ENCODE data around the gene SPART. TPM values are rescaled to one million over a fixed set of nuclear protein-coding genes. Genes with fewer than 3 reads are reported as not detected.
"Not testable (repeated sequence)": the region's sequence is repeated elsewhere in the genome, so short reads cannot be mapped to it uniquely, and the experiment has no call there.

The SPART gene
- total and polyA plus RNA-seq, 5 donors from 2014 or later, result 6.7 to 34.0 (median 22.0) TPM

DNA sequence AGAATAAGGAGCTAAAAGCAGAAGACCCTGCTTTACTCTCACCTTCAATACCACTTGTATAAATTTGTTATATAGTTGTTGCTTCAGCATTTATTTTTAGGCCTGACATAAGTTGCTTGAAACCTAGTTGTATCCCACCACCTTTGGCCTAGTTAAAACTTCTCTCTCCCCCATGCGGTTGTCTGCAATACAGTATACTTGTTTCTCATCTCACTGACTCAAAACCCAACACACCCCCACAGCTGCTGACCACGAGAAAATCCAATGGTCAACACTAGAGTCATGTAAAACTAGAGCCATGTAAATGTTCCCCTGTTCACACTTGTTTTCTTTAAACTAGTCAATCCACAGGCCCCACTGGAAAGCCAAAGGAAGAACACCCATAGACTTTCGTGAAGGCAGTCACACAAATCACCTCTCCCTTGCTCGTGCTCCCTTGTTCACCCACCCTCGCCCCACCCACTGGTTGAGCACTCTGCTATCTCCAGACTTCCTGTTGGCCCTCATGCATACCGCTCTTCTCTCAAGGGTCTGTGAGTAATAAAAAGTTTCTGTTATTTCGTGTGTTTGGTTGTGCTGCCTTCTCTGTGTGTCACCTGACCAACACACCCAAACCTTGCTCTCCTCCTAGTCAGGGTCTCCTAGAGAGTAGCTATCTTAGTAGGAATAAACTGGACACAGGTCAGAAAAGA is 35.6 kb downstream of the SPART start:
- no peak overlapping the region for H3K27ac Mint-ChIP-seq
- H3K27ac ChIP-seq (ENCODE audit: insufficient read depth, low read length, poor library complexity, severe bottlenecking), result no peak overlapping the region
- no peak for DNase-seq
- H3K36me3 ChIP-seq (ENCODE audit: control insufficient read depth, insufficient read depth, low read length), result peaks cover 16% of the 10 kb centered on the region
- peaks cover 42% of the 10 kb centered on the region for H3K36me3 Mint-ChIP-seq
- ATAC-seq (ENCODE audit: low read depth in 2 of 2), result no peak
- no peaks in the 10 kb centered on the region for H3K4me1 ChIP-seq (ENCODE audit: control insufficient read depth, insufficient read depth, low read length, poor library complexity, severe bottlenecking)
- H3K4me1 Mint-ChIP-seq, result no peaks in the 10 kb centered on the region
- peaks cover 0 to 1% (median 0%) of the 10 kb centered on the region in 7 donors for H3K9me3 Mint-ChIP-seq
- no peaks in the 10 kb centered on the region for H3K27me3 ChIP-seq (ENCODE audit: control insufficient read depth, insufficient read depth, low read length)
- no peak overlapping the region for H3K4me3 ChIP-seq (ENCODE audit: low read depth, low read length)
- H3K9me3 ChIP-seq (ENCODE audit: control insufficient read depth in 2 of 2, low read length in 2 of 2), result no peaks in the 10 kb centered on the region
- peak overlapping the region in 1 of 4 donors; percentile 79 for H3K4me3 Mint-ChIP-seq
- no peaks in the 10 kb centered on the region for H3K27me3 Mint-ChIP-seq

DNA sequence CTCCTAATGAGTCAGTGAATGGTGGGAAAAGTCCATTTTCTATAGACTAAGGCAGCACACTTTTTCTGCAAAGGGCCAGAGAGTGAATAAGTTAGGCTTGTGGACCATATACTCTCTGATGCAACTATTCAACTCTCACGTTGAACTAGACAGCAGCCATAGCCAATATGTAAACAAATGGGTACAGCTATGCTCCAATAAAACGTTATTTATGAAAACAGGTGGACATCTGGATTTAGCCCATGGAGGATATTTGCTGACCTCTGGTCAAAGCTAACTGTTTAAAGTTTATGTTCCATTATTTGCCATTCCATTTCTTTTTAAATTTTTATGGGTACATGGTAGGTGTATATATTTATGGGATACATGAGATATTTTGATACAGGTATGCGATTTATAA is 43.9 kb downstream of the SPART start:
- Histone ChIP-seq H3K9me3 (ENCODE audit: control insufficient read depth in 2 of 2, low read length in 2 of 2) (no peaks in the 10 kb centered on the region), H3K4me3 (ENCODE audit: low read depth, low read length) (no peak overlapping the region), H3K27me3 (ENCODE audit: control insufficient read depth, insufficient read depth, low read length) (peaks cover 8% of the 10 kb centered on the region), H3K36me3 (ENCODE audit: control insufficient read depth, insufficient read depth, low read length) (no peaks in the 10 kb centered on the region), H3K4me1 (ENCODE audit: control insufficient read depth, insufficient read depth, low read length, poor library complexity, severe bottlenecking) (peaks cover 3% of the 10 kb centered on the region), H3K27ac (ENCODE audit: insufficient read depth, low read length, poor library complexity, severe bottlenecking) (no peak overlapping the region)
- ATAC-seq (ENCODE audit: low read depth in 2 of 2) (no peak), DNase-seq (no peak)
- Mint-ChIP-seq H3K9me3 (peaks cover 0 to 2% (median 0%) of the 10 kb centered on the region in 7 donors), H3K4me3 (no peak overlapping the region), H3K27ac (no peak overlapping the region), H3K27me3 (peaks cover 16% of the 10 kb centered on the region), H3K4me1 (peaks cover 0 to 10% (median 3%) of the 10 kb centered on the region in 4 donors), H3K36me3 (peaks cover 11% of the 10 kb centered on the region)

DNA sequence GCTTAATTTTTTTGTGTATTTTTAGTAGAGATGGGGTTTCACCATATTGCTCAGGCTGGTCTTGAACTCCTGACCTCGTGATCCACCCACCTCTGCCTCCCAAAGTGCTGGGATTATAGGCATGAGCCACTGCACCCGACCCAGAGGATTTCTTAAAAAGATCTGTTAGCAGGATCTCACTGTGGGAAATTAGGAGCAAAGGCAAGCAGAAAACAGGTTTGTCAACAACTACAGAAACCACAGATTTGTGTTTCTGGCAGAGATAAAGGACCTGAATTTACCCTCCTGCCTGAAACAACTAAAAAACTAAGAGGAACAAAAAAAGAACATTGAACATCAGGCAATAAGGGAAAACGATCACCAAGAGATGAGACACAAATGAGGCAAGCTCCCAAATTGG is 46.7 kb downstream of the SPART start:
- H3K9me3 Mint-ChIP-seq; H3K27ac Mint-ChIP-seq; DNase-seq; H3K36me3 Mint-ChIP-seq; H3K27ac ChIP-seq (ENCODE audit: insufficient read depth, low read length, poor library complexity, severe bottlenecking); H3K4me3 ChIP-seq (ENCODE audit: low read depth, low read length); H3K36me3 ChIP-seq (ENCODE audit: control insufficient read depth, insufficient read depth, low read length); H3K4me1 ChIP-seq (ENCODE audit: control insufficient read depth, insufficient read depth, low read length, poor library complexity, severe bottlenecking); ATAC-seq (ENCODE audit: low read depth in 2 of 2); H3K9me3 ChIP-seq (ENCODE audit: control insufficient read depth in 2 of 2, low read length in 2 of 2); H3K4me3 Mint-ChIP-seq: not testable (repeated sequence)
- H3K27me3 ChIP-seq (ENCODE audit: control insufficient read depth, insufficient read depth, low read length), result peaks cover 18% of the 10 kb centered on the region
- Mint-ChIP-seq H3K4me1 (peaks cover 0 to 17% (median 7%) of the 10 kb centered on the region in 4 donors), H3K27me3 (peaks cover 23% of the 10 kb centered on the region)

GRCh38 chr13:36298535-36299068 is 47.6 kb downstream of the SPART start:
- no peaks in the 10 kb centered on the region for H3K36me3 ChIP-seq (ENCODE audit: control insufficient read depth, insufficient read depth, low read length)
- no peaks in the 10 kb centered on the region for H3K9me3 Mint-ChIP-seq
- no peak overlapping the region for H3K27ac ChIP-seq (ENCODE audit: insufficient read depth, low read length, poor library complexity, severe bottlenecking)
- H3K27ac Mint-ChIP-seq, result no peak overlapping the region
- H3K4me3 ChIP-seq (ENCODE audit: low read depth, low read length), result no peak overlapping the region
- H3K4me1 Mint-ChIP-seq, result peaks cover 0 to 17% (median 6%) of the 10 kb centered on the region in 4 donors
- peaks cover 3% of the 10 kb centered on the region for H3K4me1 ChIP-seq (ENCODE audit: control insufficient read depth, insufficient read depth, low read length, poor library complexity, severe bottlenecking)
- DNase-seq (no peak), ATAC-seq (ENCODE audit: low read depth in 2 of 2) (no peak)
- peak overlapping the region in 3 of 4 donors; percentile 84 to 86 (median 85) for H3K4me3 Mint-ChIP-seq
- H3K27me3 Mint-ChIP-seq, result peaks cover 23% of the 10 kb centered on the region
- H3K36me3 Mint-ChIP-seq, result peaks cover 3% of the 10 kb centered on the region
- peaks cover 18% of the 10 kb centered on the region for H3K27me3 ChIP-seq (ENCODE audit: control insufficient read depth, insufficient read depth, low read length)
- H3K9me3 ChIP-seq (ENCODE audit: control insufficient read depth in 2 of 2, low read length in 2 of 2), result no peaks in the 10 kb centered on the region

DNA sequence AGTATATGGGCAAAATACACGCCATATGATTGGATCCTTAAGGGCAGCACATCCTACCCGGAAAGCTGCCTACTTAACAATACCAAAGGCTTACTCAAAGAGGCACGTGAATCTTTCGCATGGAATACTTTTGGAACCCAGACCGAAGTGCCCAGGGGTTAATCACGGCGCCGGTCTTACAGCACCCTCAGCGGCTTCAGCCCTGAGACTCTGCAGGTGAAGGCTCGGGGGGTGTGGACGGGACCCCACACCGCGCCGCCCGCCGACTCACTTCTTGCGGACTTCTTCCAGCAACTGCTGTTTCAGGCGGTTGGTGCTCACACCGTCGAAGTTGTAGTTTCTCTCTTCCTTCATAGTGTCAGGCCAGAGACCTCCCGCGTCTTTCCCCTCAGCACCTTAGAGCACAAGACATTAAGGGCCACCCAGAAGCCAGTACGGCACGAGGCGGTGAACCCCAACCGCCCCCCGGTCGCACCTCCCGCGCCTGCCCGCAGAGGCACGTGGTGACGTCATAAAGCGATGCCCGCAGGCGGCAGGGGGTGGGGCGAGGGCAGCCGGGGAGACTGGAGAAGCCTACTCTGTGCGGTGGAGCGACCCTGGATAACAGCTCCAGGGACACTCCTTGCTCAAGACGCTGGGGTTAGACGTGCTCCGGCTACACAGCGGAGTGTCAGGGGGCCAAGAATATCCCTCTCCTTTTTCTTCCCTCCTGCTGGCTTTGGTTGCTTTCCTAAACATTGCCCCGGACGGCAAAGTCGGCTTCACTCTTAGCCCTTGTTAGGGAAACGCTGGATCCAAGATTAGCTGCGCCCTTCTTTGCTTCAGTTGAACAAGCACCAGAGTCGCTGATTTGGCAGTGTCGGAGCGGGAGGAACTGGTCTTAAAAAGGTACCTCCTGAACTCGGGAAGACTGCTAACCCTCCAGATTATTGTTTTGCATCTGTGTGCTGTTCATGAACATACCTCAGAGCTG is 48.5 kb downstream of the SPART start, which contains the start of gene CCDC169:
TSS of gene CCDC169 (minus strand) at position 449 of the 973 bp plus-strand sequence. CDS start at position 354, 95 bp downstream.
- peaks cover 23% of the 10 kb centered on the region for H3K27me3 Mint-ChIP-seq
- H3K27ac Mint-ChIP-seq, result peak within 1 kb of the TSS in 1 of 3 donors; percentile 31
- H3K4me3 Mint-ChIP-seq, result peak within 1 kb of the TSS; percentile 57 to 86 (median 84)
- peak within 1 kb of the TSS; percentile 64 for H3K4me3 ChIP-seq (ENCODE audit: low read depth, low read length)
- DNase-seq (peak; percentile 47 to 67 (median 50)), ATAC-seq (ENCODE audit: low read depth in 2 of 2) (peak; percentile 56 to 69)
- peaks cover 0 to 3% (median 0%) of the 10 kb centered on the region in 7 donors for H3K9me3 Mint-ChIP-seq
- peaks cover 0 to 17% (median 6%) of the 10 kb centered on the region in 4 donors for H3K4me1 Mint-ChIP-seq
- H3K4me1 ChIP-seq (ENCODE audit: control insufficient read depth, insufficient read depth, low read length, poor library complexity, severe bottlenecking), result peaks cover 3% of the 10 kb centered on the region
- H3K36me3 ChIP-seq (ENCODE audit: control insufficient read depth, insufficient read depth, low read length), result no peaks in the 10 kb centered on the region
- no peaks in the 10 kb centered on the region for H3K9me3 ChIP-seq (ENCODE audit: control insufficient read depth in 2 of 2, low read length in 2 of 2)
- no peak within 1 kb of the TSS for H3K27ac ChIP-seq (ENCODE audit: insufficient read depth, low read length, poor library complexity, severe bottlenecking)
- H3K36me3 Mint-ChIP-seq, result no peaks in the 10 kb centered on the region
- H3K27me3 ChIP-seq (ENCODE audit: control insufficient read depth, insufficient read depth, low read length), result peaks cover 20% of the 10 kb centered on the region

- DNase-seq, result no peak
- Histone ChIP-seq H3K9me3 (ENCODE audit: control insufficient read depth in 2 of 2, low read length in 2 of 2) (peaks cover 0 to 1% of the 10 kb centered on the region in 2 experiments), H3K27me3 (ENCODE audit: control insufficient read depth, insufficient read depth, low read length) (peaks cover 19% of the 10 kb centered on the region), H3K4me1 (ENCODE audit: control insufficient read depth, insufficient read depth, low read length, poor library complexity, severe bottlenecking) (peaks cover 3% of the 10 kb centered on the region), H3K36me3 (ENCODE audit: control insufficient read depth, insufficient read depth, low read length) (no peaks in the 10 kb centered on the region), H3K4me3 (ENCODE audit: low read depth, low read length) (no peak overlapping the region), H3K27ac (ENCODE audit: insufficient read depth, low read length, poor library complexity, severe bottlenecking) (no peak overlapping the region)
- Mint-ChIP-seq H3K27me3 (peaks cover 23% of the 10 kb centered on the region), H3K4me1 (peaks cover 0 to 17% (median 6%) of the 10 kb centered on the region in 4 donors), H3K36me3 (no peaks in the 10 kb centered on the region), H3K4me3 (peak overlapping the region in 1 of 4 donors; percentile 24), H3K9me3 (peaks cover 0 to 3% (median 0%) of the 10 kb centered on the region in 7 donors), H3K27ac (no peak overlapping the region)
- no peak for ATAC-seq (ENCODE audit: low read depth in 2 of 2)
Observed at GRCh38 chr13:36294096-36294495, 52.1 kb downstream of the SPART start.

DNA sequence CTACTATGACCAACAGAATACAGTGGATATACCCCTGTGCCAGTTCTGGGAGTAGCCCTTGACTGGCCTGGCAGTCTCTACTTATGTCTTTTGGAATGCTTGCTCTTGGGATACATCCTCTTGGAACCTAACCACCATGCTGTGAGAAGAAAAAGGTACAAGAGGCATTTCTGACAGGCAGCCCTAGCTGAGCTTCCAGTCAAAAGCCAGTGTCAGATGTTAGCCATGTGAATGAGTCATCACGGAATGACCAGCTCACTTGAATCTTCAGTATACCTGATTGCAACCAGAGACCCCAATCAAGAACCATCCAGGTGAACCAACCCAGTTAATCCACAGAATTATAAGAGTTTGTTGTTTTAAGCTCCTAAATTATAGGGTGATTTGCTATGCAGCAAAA is 52.7 kb downstream of the SPART start:
- no peak for ATAC-seq (ENCODE audit: low read depth in 2 of 2)
- peaks cover 3% of the 10 kb centered on the region for H3K4me1 ChIP-seq (ENCODE audit: control insufficient read depth, insufficient read depth, low read length, poor library complexity, severe bottlenecking)
- peaks cover 0 to 17% (median 6%) of the 10 kb centered on the region in 4 donors for H3K4me1 Mint-ChIP-seq
- H3K27me3 ChIP-seq (ENCODE audit: control insufficient read depth, insufficient read depth, low read length), result peaks cover 14% of the 10 kb centered on the region
- H3K9me3 Mint-ChIP-seq, result peaks cover 0 to 4% (median 0%) of the 10 kb centered on the region in 7 donors
- H3K27me3 Mint-ChIP-seq, result peaks cover 17% of the 10 kb centered on the region
- H3K9me3 ChIP-seq (ENCODE audit: control insufficient read depth in 2 of 2, low read length in 2 of 2), result peaks cover 0 to 4% of the 10 kb centered on the region in 2 experiments
- DNase-seq, result no peak
- H3K27ac ChIP-seq (ENCODE audit: insufficient read depth, low read length, poor library complexity, severe bottlenecking), result no peak overlapping the region
- H3K4me3 ChIP-seq (ENCODE audit: low read depth, low read length), result no peak overlapping the region
- H3K27ac Mint-ChIP-seq, result no peak overlapping the region
- no peak overlapping the region for H3K4me3 Mint-ChIP-seq
- H3K36me3 ChIP-seq (ENCODE audit: control insufficient read depth, insufficient read depth, low read length), result no peaks in the 10 kb centered on the region
- no peaks in the 10 kb centered on the region for H3K36me3 Mint-ChIP-seq
